Raji (cell line): ENCODE results near the gene NQO2.

ENCODE experiments used
- POLR2A ChIP-seq: IDR thresholded peaks from 2 replicates; pipeline ENCODE4 v1.6.1; 2011; ENCODE audit warnings: low read depth, low read length, control low read depth; ENCODE audit not compliant: insufficient read depth

The NQO2 gene

GRCh38 chr6:2978923-2979322, 20.8 kb upstream of the NQO2 start:
- TF ChIP-seq POLR2A = no peak

GRCh38 chr6:2979819-2980464, 19.8 kb upstream of the NQO2 start:
- no peak for TF ChIP-seq POLR2A

DNA sequence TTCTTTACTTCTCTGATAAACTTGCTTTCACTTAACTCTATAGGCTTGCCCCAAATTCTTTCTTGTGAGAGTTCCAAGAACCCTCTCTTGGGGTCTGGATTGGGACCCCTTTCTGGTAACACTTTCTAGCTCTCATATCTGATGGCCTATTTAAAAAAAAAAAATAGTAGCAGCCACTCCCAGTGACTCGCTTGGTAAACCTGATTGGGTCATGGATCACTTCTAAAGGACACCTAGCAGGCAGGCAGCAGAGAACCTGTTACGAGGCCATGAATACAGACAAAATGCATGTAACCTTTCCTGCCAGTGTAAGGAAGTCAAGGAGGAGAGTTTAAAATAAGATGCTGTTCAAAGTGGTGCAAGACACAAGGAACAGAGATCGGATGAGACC, 19.2 kb upstream of the NQO2 start:
- TF ChIP-seq POLR2A = no peak

- no peak for TF ChIP-seq POLR2A
Measured at GRCh38 chr6:2982426-2983117, 17.1 kb upstream of the NQO2 start.

GRCh38 chr6:2984738-2985406, 14.8 kb upstream of the NQO2 start:
- no peak for TF ChIP-seq POLR2A

- no peak for TF ChIP-seq POLR2A
Measured at GRCh38 chr6:2986722-2987221, 12.9 kb upstream of the NQO2 start.

GRCh38 chr6:2988094-2988425, 11.6 kb upstream of the NQO2 start:
- TF ChIP-seq POLR2A = no peak

DNA sequence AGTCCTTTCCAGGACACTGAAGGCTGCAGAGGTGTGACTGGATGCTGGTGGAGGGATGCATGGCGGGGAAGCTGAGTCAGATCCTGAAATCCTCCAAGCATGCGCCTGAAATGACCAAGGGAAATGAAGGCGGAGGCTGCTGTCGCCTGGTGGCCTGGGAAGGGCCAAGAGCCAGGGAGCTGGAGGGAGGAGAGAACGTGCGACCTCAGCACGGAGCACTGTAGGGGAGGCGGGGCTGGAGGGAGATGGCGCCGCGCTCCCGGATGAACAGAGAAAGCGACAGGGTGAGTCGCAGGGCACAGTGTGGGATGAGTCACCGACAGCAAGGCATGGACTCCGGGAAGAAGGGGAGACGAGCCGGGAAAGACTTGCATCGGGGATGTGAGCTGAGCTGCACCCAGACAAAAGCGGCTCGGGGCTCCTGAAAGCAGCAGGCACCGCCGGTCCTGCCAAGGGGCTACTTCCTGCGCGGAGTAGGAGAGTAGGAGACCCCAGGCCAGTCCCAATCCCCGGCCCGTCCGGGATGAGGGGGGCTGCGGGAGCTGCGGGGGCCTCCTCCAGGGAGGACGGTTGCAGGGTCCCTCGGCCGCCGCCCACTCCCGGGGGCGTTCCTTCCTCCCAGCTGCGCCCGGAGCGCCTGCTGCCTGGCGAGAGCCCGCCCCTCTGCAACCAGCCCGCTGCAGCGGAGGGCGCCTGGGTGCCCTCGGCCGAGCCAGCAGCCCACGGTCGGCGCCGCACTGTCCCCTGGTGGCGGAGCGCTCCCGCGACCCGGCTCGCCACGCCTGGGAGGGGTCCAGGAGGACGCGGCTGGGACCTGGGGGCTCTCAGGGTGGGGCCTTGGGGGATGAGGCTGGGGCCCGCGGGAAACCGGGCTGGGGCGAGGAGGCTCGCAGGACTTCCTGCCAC, 11.0 kb upstream of the NQO2 start:
- peak; percentile 54 for TF ChIP-seq POLR2A

- peak; percentile 74 for TF ChIP-seq POLR2A
Measured at GRCh38 chr6:2989332-2990247, 10.1 kb upstream of the NQO2 start.

DNA sequence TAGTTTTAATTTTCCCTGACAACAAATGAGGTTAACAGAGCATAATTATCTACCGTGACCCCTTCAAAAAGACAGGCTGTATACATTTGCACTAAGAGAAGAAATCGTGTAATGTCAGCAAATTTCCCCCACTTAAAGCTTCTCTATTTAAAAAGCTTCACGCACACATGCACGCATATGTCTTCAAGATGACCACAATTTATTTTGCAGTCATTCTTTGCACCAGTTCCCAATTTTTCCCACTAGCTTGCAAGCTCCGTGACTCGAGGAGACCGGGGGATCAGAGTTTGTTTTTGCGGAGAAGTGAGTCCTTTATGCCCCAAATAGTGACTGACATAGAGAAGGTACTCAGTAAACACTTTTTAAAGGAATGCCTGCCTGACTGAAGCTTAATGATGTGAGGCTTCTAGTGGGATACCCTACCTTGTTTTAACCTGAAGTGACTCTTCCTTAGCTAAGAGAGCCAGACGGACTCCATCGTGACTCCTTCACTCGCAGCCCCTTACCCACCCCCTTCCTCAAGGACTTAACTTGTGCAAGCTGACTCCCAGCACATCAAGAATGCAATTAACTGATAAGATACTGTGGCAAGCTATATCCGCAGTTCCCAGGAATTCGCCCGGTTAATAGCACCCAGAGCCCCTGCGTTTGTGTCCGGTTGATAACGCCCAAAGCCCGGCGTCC, 9.3 kb upstream of the NQO2 start:
- no peak for TF ChIP-seq POLR2A

DNA sequence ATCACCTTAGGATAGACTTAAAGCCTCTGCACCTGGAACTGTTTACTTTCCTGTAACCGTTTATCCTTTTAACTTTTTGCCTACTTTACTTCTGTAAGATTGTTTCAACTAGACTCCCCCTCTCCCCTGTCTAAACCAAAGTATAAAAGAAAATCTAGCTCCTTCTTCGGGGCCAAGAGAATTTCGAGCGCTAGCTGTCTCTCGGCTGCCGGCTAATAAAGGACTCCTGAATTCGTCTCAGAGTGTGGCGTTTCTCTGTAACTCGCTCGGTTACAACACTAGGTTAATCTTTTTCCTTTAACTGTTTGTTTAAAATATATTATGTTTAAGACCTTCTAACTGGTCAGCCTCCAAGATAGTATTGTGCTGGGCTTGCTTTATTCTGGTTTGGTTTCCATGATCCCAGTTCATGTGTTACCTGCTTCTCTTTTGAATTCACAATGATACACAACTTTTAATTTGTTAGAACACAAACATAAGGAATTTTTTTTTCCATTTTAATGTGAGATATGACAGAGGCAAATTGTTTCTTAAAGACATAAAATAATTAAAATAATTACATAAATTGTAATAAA, 8.7 kb upstream of the NQO2 start:
- TF ChIP-seq POLR2A = no peak

DNA sequence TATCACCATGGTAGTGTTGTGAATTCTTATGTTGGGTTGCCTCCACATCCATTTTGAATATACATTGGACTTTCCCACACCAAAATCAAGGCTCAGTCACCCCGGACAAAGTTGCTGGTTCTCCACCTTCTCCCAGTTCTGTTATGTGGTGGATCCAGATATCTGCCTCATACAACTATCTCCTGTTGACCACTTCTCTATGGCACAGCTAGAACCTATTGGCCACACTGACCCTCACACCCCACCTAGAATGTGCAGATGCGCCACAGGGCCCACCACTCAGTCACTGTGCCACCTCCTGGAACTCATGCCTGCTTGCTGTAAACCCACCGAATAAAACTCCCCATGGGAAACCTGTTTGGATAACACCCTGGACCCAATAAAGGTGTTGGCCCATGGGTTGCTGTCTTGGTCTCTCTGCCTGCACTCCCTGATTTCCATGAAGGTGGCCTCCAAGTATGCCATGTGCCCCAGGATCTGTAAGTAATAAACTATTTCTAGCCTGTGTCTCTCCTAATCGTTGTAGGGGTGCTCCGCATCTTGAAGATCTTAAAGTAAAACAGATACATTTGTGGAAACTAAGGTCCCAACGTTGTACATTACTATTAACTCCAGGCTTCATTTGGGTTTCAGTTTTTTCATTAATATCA, 7.2 kb upstream of the NQO2 start:
- TF ChIP-seq POLR2A = no peak

DNA sequence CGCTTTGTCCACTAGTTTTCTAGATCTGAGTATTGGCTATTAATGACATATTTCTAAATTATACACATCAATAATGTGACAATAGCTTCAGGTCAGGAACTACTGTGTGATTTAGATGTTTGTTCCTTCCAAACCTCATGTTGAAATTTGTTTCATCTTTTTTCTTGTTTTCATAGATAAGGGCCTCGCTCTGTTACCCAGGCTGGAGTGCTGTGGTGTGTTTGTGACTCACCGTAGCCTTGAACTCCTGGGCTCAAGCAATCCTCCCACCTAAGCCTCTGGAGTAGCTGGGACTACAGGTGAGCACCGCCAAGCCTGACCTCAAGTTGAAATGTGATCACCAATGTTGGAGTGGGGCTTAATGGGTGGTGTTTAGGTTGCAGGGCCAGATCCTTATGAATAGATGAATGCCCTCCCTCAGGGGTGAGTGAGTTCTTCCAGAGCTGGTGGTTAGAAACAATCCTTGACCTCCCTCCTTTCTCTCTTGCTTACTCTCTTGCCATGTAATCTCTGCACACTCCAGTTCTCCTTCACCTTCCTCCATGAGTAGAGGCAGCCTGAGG, 5.9 kb upstream of the NQO2 start:
- no peak for TF ChIP-seq POLR2A
